Erythroblast (primary cell): ENCODE measurements around the gene LAPTM5.

ENCODE experiments used
- GATA1 ChIP-seq: IDR thresholded peaks from 2 replicates; pipeline ENCODE4 v1.6.1; 2011; ENCODE audit warnings: low read depth, mild to moderate bottlenecking, control low read depth, low read length, moderate library complexity
- POLR2A ChIP-seq: IDR thresholded peaks from 2 replicates; pipeline ENCODE4 v1.6.1; 2011; ENCODE audit warnings: mild to moderate bottlenecking, low read length

DNA sequence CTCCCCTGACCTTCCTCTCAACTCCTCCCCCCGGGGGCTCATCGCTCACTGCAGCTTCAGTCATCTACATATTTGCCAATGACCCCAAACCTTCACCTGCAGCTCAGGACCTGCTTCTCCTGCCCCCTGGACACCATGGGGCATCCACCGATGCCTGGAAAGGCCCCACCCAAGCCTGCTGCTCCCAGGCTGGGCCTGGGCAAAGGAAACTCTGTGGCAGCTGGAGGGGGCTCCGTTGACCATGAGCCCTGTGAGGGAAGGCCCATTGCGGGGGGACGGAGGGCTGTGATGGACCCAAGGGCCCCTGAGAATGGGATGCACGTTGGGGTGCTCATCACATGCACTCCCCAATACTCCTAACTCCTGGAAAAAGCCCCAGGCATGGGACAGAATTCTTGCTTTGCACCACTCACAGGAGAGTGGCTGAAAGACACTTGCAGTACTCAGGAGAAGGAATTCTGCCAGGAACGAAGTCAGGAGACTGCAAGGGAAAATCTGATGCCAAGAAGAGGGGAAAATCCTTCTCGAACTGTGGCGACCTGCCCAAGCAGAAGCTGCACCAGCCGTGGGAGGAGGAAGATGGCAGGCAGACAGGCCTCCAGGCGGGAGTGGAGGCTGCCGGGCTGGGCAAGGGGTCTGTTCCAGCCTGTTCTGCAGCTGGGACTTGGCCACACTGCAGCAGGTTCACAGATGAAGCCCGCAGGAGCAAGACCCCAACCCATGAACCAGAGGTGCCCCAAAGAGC lies 52.6 kb downstream of the LAPTM5 start:
- TF ChIP-seq POLR2A (no peak), GATA1 (no peak)
